ENCODE results near the gene S100A9. TPM values are rescaled to one million over a fixed set of nuclear protein-coding genes. Genes with fewer than 3 reads are reported as not detected.

Gene S100A9
- total RNA-seq, 1 experiment from 2014 or later = not detected

- no peaks in the 10 kb centered on the region for H3K36me3 Mint-ChIP-seq (ENCODE audit: insufficient read depth in 1 of 3, low read depth in 3 of 3)
- no CpG with 5 or more reads among the region's 8 CpGs for WGBS (ENCODE audit: extremely low coverage, insufficient read length, low lambda C conversion rate)
Measured at GRCh38 chr1:153365696-153366095, 8.0 kb downstream of the S100A9 start.

More at GRCh38 chr1:153365696-153366095, 8.0 kb downstream of the S100A9 start:
- Histone ChIP-seq H4K20me1 (ENCODE audit: control insufficient read depth, insufficient read depth, insufficient read length) (no peaks in the 10 kb centered on the region), H3K4ac (ENCODE audit: low read depth, low read length) (no peak overlapping the region), H2BK120ac (ENCODE audit: low read depth, low read length, poor library complexity, severe bottlenecking) (no peak overlapping the region), H3K4me1 (ENCODE audit: insufficient read depth, low read length) (no peaks in the 10 kb centered on the region), H3K79me1 (ENCODE audit: insufficient read depth, low read depth, low read length, poor library complexity, severe bottlenecking) (no peaks in the 10 kb centered on the region), H3K27ac (ENCODE audit: insufficient read length, low read depth, low read length) (no peak overlapping the region), H2AK5ac (ENCODE audit: insufficient read length, low read length) (no peak overlapping the region), H3K23me2 (ENCODE audit: insufficient read length, low read depth, low read length, poor library complexity, severe bottlenecking) (no peaks in the 10 kb centered on the region), H4K8ac (replicated peaks; ENCODE audit: insufficient read length, low read depth, low read length) (no peak overlapping the region), H2BK15ac (ENCODE audit: low read depth, low read length) (no peak overlapping the region), H3K4me2 (ENCODE audit: insufficient read depth, insufficient read length, low read length) (no peak overlapping the region), H3K56ac (ENCODE audit: insufficient read length, low read depth, low read length) (no peak overlapping the region), H2BK20ac (ENCODE audit: low read depth, low read length, poor library complexity, severe bottlenecking) (no peak overlapping the region), H2BK12ac (ENCODE audit: insufficient read length, low read depth, low read length) (no peak overlapping the region), H3K9ac (ENCODE audit: extremely low read depth, insufficient read length, low read length) (no peak overlapping the region), H2BK5ac (ENCODE audit: insufficient read length, low read length) (no peak overlapping the region), H3K79me2 (ENCODE audit: insufficient read depth, low read length) (no peaks in the 10 kb centered on the region), H3K9me3 (ENCODE audit: control insufficient read depth, low read depth, low read length) (no peaks in the 10 kb centered on the region), H3K14ac (ENCODE audit: insufficient read depth, low read length) (no peak overlapping the region), H2AFZ (ENCODE audit: low read length) (no peak overlapping the region), H3T11ph (ENCODE audit: low read length) (no peak overlapping the region), H4K91ac (ENCODE audit: insufficient read length, low read depth, low read length) (no peak overlapping the region), H3K27me3 (ENCODE audit: insufficient read depth, low read length) (no peaks in the 10 kb centered on the region), H3K23ac (ENCODE audit: insufficient read length, low read depth, low read length) (no peak overlapping the region), H3K18ac (ENCODE audit: insufficient read length, low read depth, low read length) (no peak overlapping the region), H4K5ac (ENCODE audit: insufficient read length, low read depth, low read length) (no peak overlapping the region)
- TF ChIP-seq CTCF (conservative IDR thresholded peaks at IDR 0.05) = no peak
- peaks cover 0 to 10% of the 10 kb centered on the region in 2 experiments; a peak in 1 of 5 replicates for H3K9me3 Mint-ChIP-seq
- H3K27ac Mint-ChIP-seq = peak overlapping the region in 1 of 3 experiments; percentile 31; a peak in 1 of 7 replicates
- peaks cover 4% of the 10 kb centered on the region for H3K27me3 Mint-ChIP-seq (ENCODE audit: low read depth)
- H3K4me3 Mint-ChIP-seq = no peak overlapping the region
- no peaks in the 10 kb centered on the region for H3K4me1 Mint-ChIP-seq
- peak; percentile 14 for DNase-seq

All from H9 (cell line).